Measurements from ENCODE around the gene TPT1. TPM values are rescaled to one million over a fixed set of nuclear protein-coding genes. Genes with fewer than 3 reads are reported as not detected.
A peak's percentile ranks its signal among the peaks of the same experiment; 100 is the strongest.
"Not testable (repeated sequence)": the region's sequence is repeated elsewhere in the genome, so short reads cannot be mapped to it uniquely, and the experiment has no call there.

Gene TPT1
- total RNA-seq, 1 donor from 2014 or later: 1,515 TPM

- H3K4me1 Mint-ChIP-seq (ENCODE audit: low read depth, unreplicated experiment): no peaks in the 10 kb centered on the region
- no peak for TF ChIP-seq CTCF (IDR thresholded peaks at IDR 0.05; ENCODE audit: partially characterized antibody, unreplicated experiment)
- no peak overlapping the region for H3K27ac Mint-ChIP-seq (ENCODE audit: unreplicated experiment)
- H3K36me3 Mint-ChIP-seq (ENCODE audit: unreplicated experiment): no peaks in the 10 kb centered on the region
- no peak for DNase-seq
- H3K4me3 Mint-ChIP-seq (ENCODE audit: unreplicated experiment): no peak overlapping the region
- no peaks in the 10 kb centered on the region for H3K9me3 Mint-ChIP-seq (ENCODE audit: unreplicated experiment)
- H3K27me3 Mint-ChIP-seq (ENCODE audit: unreplicated experiment): no peaks in the 10 kb centered on the region
Measured at GRCh38 chr13:45350152-45350551, 9.2 kb upstream of the TPT1 start.

- Mint-ChIP-seq H3K4me3 (ENCODE audit: unreplicated experiment) (no peak overlapping the region), H3K4me1 (ENCODE audit: low read depth, unreplicated experiment) (no peaks in the 10 kb centered on the region), H3K27ac (ENCODE audit: unreplicated experiment) (no peak overlapping the region), H3K9me3 (ENCODE audit: unreplicated experiment) (no peaks in the 10 kb centered on the region), H3K27me3 (ENCODE audit: unreplicated experiment) (no peaks in the 10 kb centered on the region), H3K36me3 (ENCODE audit: unreplicated experiment) (no peaks in the 10 kb centered on the region)
- no peak for DNase-seq
- TF ChIP-seq CTCF (IDR thresholded peaks at IDR 0.05; ENCODE audit: partially characterized antibody, unreplicated experiment): no peak
Measured at GRCh38 chr13:45349438-45349837, 8.5 kb upstream of the TPT1 start.

- H3K27ac Mint-ChIP-seq (ENCODE audit: unreplicated experiment); H3K4me3 Mint-ChIP-seq (ENCODE audit: unreplicated experiment); DNase-seq; H3K4me1 Mint-ChIP-seq (ENCODE audit: low read depth, unreplicated experiment); H3K36me3 Mint-ChIP-seq (ENCODE audit: unreplicated experiment): not testable (repeated sequence)
- H3K27me3 Mint-ChIP-seq (ENCODE audit: unreplicated experiment): peaks cover 11% of the 10 kb centered on the region
- peaks cover 11% of the 10 kb centered on the region for H3K9me3 Mint-ChIP-seq (ENCODE audit: unreplicated experiment)
Measured at GRCh38 chr13:45344064-45344463, 3.1 kb upstream of the TPT1 start.

- not testable (repeated sequence) for H3K36me3 Mint-ChIP-seq (ENCODE audit: unreplicated experiment); H3K4me3 Mint-ChIP-seq (ENCODE audit: unreplicated experiment); DNase-seq; H3K27ac Mint-ChIP-seq (ENCODE audit: unreplicated experiment)
- H3K4me1 Mint-ChIP-seq (ENCODE audit: low read depth, unreplicated experiment): peaks cover 11% of the 10 kb centered on the region
- H3K27me3 Mint-ChIP-seq (ENCODE audit: unreplicated experiment): peaks cover 11% of the 10 kb centered on the region
- H3K9me3 Mint-ChIP-seq (ENCODE audit: unreplicated experiment): peaks cover 11% of the 10 kb centered on the region
Measured at GRCh38 chr13:45343102-45343501, 2.1 kb upstream of the TPT1 start.

- not testable (repeated sequence) for H3K36me3 Mint-ChIP-seq (ENCODE audit: unreplicated experiment); DNase-seq
- Mint-ChIP-seq H3K27ac (ENCODE audit: unreplicated experiment) (peak overlapping the region; percentile 50), H3K27me3 (ENCODE audit: unreplicated experiment) (peaks cover 11% of the 10 kb centered on the region), H3K9me3 (ENCODE audit: unreplicated experiment) (peaks cover 11% of the 10 kb centered on the region), H3K4me1 (ENCODE audit: low read depth, unreplicated experiment) (peaks cover 11% of the 10 kb centered on the region), H3K4me3 (ENCODE audit: unreplicated experiment) (peak overlapping the region; percentile 94)
Measured at GRCh38 chr13:45342668-45343067, 1.7 kb upstream of the TPT1 start.

- H3K36me3 Mint-ChIP-seq (ENCODE audit: unreplicated experiment): no peaks in the 10 kb centered on the region
- no peak for TF ChIP-seq CTCF (IDR thresholded peaks at IDR 0.05; ENCODE audit: partially characterized antibody, unreplicated experiment)
- H3K27me3 Mint-ChIP-seq (ENCODE audit: unreplicated experiment): peaks cover 11% of the 10 kb centered on the region
- peak overlapping the region; percentile 90 for H3K27ac Mint-ChIP-seq (ENCODE audit: unreplicated experiment)
- DNase-seq: no peak
- H3K4me3 Mint-ChIP-seq (ENCODE audit: unreplicated experiment): peak overlapping the region; percentile 94
- H3K9me3 Mint-ChIP-seq (ENCODE audit: unreplicated experiment): peaks cover 11% of the 10 kb centered on the region
- peaks cover 11% of the 10 kb centered on the region for H3K4me1 Mint-ChIP-seq (ENCODE audit: low read depth, unreplicated experiment)
Measured at GRCh38 chr13:45341799-45342500, 967 bp upstream of the TPT1 start.
